Prostate gland (tissue), 2 donors: ENCODE data around the gene STOX1. TPM values are rescaled to one million over a fixed set of nuclear protein-coding genes. Genes with fewer than 3 reads are reported as not detected.
"Not testable (repeated sequence)": the region's sequence is repeated elsewhere in the genome, so short reads cannot be mapped to it uniquely, and the experiment has no call there.

Experiments used
- DNase-seq: peaks from one replicate; pipeline ENCODE4 v3.0.0-alpha.2; 2019; ENCODE audit warnings: low spot score
- H3K27ac ChIP-seq, 2 donors: fragments of 200-600 bp; sonication (generic); 2 replicates each; pipeline ENCODE4 v1.5.1; 2017 to 2019
- H3K27me3 ChIP-seq: fragments of 200-600 bp; sonication (generic); replicated peaks from 2 replicates; pipeline ENCODE4 v1.5.1; 2019; ENCODE audit not compliant: insufficient read depth
- H3K36me3 ChIP-seq, 2 donors: fragments of 200-600 bp; sonication (generic); 1 replicate in 1 of 2; 2 replicates in 1 of 2; pipeline versions ENCODE4 v1.5.1 to v1.8.1; 2017 to 2019
- H3K4me1 ChIP-seq: fragments of 200-600 bp; sonication (generic); replicated peaks from 2 replicates; pipeline ENCODE4 v1.5.1; 2019
- H3K4me3 ChIP-seq, 2 donors: fragments of 200-600 bp; sonication (generic); 2 replicates each; pipeline ENCODE4 v1.5.1; 2017 to 2019
- H3K9me3 ChIP-seq: fragments of 200-600 bp; sonication (generic); 2 replicates; pipeline ENCODE4 v1.5.1; 2017
- CTCF ChIP-seq, 4 experiments: fragments of 200-600 bp in 2 of 4; fragments of 450-650 bp in 2 of 4; sonication (generic) in 2 of 4; IDR thresholded peaks; 1 replicate in 3 of 4; 2 replicates in 1 of 4; pipeline ENCODE4 v1.5.1; 2016 to 2019; ENCODE audit warnings: antibody characterized with exemption in 4 of 4, mild to moderate bottlenecking in 2 of 4, moderate library complexity in 2 of 4
- POLR2A ChIP-seq: fragments of 450-650 bp; IDR thresholded peaks from one replicate; pipeline ENCODE4 v1.6.1; 2016; ENCODE audit warnings: antibody characterized with exemption, mild to moderate bottlenecking
- POLR2AphosphoS5 ChIP-seq: sonication (generic); formaldehyde crosslinking; IDR thresholded peaks from one replicate; pipeline ENCODE4 v1.6.1; 2017; ENCODE audit warnings: antibody characterized with exemption
- WGBS: methylation state at CpG from one replicate; pipeline ENCODE4 v1.1.5; 2018; 5-methylcytosine and 5-hydroxymethylcytosine counted together
- intact Hi-C: fragments of 100-400 bp; cut with DNase I; formaldehyde crosslinking; loops from one replicate; pipeline ENCODE4 v1.14.2; 2022
- small RNA-seq, 2 donors: library from RNA; depleted of rRNA; stranded (forward); fragments of <200 nt; gene quantifications; one replicate each; pipeline ENCODE3, GENCODE V24; 2016
- total RNA-seq, 2 donors: library from RNA; depleted of rRNA; stranded (reverse); fragments of >200 nt; gene quantifications; one replicate each; pipeline ENCODE4 v1.1.0, GENCODE V29; 2016

The STOX1 gene
- total RNA-seq, 2 donors from 2014 or later, result 4.7 to 9.2 TPM

GRCh38 chr10:68938117-68938516 lies 110.8 kb downstream of the STOX1 start:
- Histone ChIP-seq H3K27me3 (no peaks in the 10 kb centered on the region), H3K4me1 (no peaks in the 10 kb centered on the region), H3K9me3 (no peaks in the 10 kb centered on the region), H3K36me3 (no peaks in the 10 kb centered on the region), H3K27ac (no peak overlapping the region), H3K4me3 (no peak overlapping the region)
- no peak for TF ChIP-seq CTCF (IDR thresholded peaks at IDR 0.05)
- no peak for TF ChIP-seq POLR2A
- no peak for TF ChIP-seq POLR2AphosphoS5
- 67% methylated on average over 2 of the region's 2 CpGs for WGBS
- no peak for DNase-seq
- intact Hi-C loops, result no loop called here

- Histone ChIP-seq H3K9me3 (no peaks in the 10 kb centered on the region), H3K4me3 (no peak overlapping the region), H3K27me3 (no peaks in the 10 kb centered on the region), H3K36me3 (no peaks in the 10 kb centered on the region), H3K27ac (no peak overlapping the region), H3K4me1 (no peaks in the 10 kb centered on the region)
- WGBS, result 90% methylated on average over 2 of the region's 2 CpGs
- intact Hi-C loops, result no loop called here
- TF ChIP-seq POLR2AphosphoS5 (no peak), CTCF (IDR thresholded peaks at IDR 0.05) (no peak), POLR2A (no peak)
- DNase-seq, result no peak
Measured at GRCh38 chr10:68938884-68939283, 111.6 kb downstream of the STOX1 start.

GRCh38 chr10:68940917-68941316 lies 113.6 kb downstream of the STOX1 start:
- not testable (repeated sequence) for H3K4me1 ChIP-seq

More at GRCh38 chr10:68940917-68941316, 113.6 kb downstream of the STOX1 start:
- intact Hi-C loops, H3K9me3 ChIP-seq, H3K36me3 ChIP-seq, H3K4me3 ChIP-seq, H3K27me3 ChIP-seq, DNase-seq, H3K27ac ChIP-seq: not testable (repeated sequence)

Small RNA genes within 50 kb of the gene (small RNA-seq; reads per million reads assigned to genes)
- 0 reads per million in 2 donors for gene RNU6-571P
- 0 reads per million in 2 donors for gene RNU6-697P

Other genes starting within 250 kb of the STOX1 start
- gene CCAR1, start 106.3 kb upstream of the STOX1 start, total RNA-seq, result 10 to 100 TPM; 38.1 to 73.8 TPM
- gene DDX50, start 73.8 kb downstream of the STOX1 start, total RNA-seq, result 10 to 100 TPM; 26.1 to 32.5 TPM
- 10 to 100 TPM; 28.9 to 41.0 TPM for gene DDX21, start 128.6 kb downstream of the STOX1 start, total RNA-seq
- gene KIFBP, start 161.3 kb downstream of the STOX1 start, total RNA-seq, result 10 to 100 TPM; 37.3 to 46.7 TPM